ENCODE results near the gene HOMER2.
"Not testable (repeated sequence)": the region's sequence is repeated elsewhere in the genome, so short reads cannot be mapped to it uniquely, and the experiment has no call there.

The HOMER2 gene

DNA sequence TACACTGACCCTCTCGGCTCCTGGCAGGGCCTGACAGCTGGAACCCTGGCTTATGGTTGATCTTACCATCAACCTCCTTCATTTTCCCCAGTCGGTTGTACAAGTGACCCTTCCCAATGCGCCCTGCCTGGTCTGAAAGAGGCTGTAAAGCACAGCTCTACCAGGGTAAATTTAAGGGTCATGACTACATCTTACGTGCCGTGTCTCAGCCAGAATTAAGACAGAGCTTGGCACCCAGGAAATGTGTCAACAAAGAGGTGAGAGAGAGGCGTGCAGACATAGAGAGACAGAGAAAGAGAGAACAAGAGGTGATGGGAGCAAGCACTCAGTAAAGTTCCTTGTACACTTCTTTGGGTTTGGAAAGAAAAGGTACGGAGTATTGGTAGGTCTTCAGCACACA, 28.8 kb downstream of the HOMER2 start:
- no peak for DNase-seq

DNA sequence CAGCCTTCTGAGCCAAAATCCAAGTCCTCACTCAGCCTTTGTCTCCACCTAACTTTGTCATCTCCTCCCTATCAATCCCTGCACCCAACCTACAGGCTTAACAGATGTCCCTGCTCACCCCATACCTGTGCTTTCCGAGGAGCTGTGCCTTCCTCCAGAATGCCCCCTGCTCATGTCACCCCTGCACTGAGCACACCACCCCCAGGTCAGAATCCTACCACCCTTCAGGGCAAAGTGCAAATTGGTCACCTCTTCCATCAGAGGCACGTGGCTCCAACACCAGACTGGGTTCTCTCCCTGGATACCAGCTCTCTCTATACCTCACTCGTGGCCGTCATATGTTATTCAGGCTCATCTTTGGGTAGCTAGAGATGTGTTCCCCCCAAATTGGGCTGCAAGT, 29.8 kb downstream of the HOMER2 start:
- no peak for DNase-seq

DNA sequence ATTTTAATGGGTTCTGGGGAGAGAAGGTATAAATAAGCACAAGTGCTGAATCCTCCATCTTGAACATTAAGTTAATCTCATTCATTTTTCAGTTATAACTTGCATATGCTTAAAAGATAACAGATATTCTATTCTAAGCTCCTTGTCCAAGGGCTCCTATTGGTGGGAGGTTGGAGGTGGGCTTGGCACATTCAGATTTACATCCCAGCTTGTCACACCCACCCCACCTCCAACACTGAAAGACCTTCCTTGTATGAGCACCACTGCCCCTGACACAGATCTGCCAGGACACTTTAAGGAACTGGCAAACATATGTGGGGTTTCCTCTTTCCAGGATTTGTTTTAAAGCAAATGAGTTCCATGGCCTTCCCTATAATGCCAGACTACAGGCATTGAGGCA, 30.6 kb downstream of the HOMER2 start:
- no peak for DNase-seq

DNA sequence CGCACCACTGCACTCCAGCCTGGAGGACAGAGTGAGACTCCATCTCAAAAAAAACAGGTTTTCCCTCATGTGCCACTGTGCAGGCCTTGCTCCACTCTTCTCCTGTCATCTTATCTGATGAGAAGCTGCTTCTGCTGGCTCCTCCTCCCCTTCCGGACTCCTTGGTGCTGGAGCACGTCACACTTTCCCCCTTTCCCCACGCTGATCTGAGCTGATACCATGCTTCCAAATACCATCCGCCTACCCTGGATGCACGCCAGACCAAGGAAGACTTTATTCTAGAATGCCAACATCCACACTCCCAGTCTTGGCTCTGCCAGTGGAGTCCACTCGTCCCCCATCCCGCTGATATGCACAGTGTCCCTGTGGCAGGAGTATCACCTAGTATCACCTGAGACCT, 31.3 kb downstream of the HOMER2 start:
- no peak for DNase-seq

DNA sequence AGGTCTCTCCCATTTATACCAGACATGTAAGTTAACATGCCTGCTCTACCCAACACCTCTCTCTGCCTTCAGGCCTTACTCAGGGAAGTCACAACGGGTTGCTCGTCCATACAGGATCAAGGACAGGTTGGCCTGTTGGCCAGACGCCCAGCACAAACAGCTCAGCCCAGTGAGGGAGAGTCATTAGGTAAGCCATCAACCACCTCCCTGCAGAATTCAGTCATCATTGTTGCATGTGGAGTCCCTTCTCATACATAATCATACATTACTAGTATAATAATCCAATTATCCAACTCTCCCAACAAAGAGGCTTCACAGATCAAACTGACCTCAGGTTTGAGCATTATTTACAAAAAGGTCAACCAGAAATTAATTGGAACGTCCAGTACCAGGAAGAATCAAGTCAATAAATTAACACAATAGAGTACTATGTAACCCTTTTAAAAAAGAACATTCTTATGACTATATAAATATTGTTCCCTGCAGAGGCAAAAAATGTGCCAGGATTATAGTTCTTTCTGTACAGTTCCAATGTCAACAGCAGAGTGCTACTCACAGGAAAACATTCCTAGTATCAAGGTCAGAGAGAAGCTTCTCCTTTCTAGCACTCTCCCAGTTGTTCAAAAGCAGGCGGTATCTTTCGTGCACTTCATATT, 33.2 kb downstream of the HOMER2 start:
- no peak for DNase-seq

DNA sequence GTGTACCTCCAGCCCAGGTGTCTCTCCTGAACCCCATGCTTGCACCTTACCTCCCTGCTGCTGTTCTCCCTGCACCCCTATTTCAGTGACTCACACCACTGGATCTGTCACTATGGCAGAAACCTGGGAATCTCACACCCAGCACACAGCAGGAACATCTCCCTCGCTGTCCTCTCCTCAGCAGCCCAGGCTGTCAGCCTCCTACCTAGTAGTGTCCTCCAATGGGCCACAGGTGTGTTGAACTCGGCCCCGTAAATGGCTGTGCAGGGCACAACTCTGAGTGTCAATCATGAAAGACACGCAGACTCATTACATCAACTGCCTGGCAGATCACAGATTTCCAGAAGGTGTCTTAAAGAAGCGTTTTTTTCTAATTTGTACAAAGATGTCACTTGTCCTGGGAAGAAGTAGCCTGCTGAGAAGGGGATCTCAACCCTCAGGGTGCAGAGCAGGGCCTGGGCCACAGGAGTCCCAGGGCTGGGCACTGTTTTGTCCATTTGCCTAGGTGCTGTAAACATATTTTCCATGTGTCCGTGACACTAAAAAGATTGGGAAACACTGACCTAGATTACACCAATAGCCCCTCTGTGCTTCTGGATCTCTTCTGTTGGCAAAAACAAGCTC, 33.8 kb downstream of the HOMER2 start:
- no peak for DNase-seq

DNA sequence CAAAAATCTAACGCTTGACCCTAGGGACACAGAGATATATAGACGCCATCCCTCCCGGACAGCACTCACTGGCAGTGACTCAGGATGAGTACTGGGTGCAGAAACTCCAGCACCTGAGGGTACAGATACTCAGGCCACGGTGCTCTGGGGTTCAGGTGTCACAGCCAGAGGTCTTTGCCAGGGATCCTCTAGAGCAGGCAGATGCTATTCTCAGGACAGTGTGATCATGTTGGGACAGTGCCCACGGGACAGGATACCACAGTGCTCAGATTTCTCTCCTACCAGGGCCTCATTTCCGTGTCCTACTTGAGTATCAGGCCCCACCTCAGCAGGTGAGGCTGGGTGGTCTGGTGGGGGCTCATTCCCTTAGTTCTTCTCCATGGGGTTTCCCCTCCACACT, 34.4 kb downstream of the HOMER2 start:
- no peak for DNase-seq

DNA sequence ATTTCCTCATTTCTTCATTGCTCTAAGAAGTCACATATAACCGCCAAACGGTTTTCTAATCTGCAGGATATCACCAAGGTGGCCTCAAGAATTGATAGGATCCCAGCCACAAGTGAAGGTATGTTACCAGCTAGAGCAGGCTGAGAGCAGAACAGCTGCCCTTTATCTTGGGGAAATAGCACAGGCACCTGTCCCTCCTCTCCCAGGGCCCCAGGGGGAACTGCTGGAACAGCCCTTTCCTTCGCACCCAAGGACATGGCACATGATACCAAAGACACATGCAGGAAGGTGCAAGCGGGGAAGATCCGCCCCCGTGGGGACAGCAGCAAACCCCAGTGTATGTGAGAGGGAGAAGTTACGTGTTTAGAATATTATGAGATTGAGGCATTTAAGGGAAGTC, 35.3 kb downstream of the HOMER2 start:
- DNase-seq = no peak

DNA sequence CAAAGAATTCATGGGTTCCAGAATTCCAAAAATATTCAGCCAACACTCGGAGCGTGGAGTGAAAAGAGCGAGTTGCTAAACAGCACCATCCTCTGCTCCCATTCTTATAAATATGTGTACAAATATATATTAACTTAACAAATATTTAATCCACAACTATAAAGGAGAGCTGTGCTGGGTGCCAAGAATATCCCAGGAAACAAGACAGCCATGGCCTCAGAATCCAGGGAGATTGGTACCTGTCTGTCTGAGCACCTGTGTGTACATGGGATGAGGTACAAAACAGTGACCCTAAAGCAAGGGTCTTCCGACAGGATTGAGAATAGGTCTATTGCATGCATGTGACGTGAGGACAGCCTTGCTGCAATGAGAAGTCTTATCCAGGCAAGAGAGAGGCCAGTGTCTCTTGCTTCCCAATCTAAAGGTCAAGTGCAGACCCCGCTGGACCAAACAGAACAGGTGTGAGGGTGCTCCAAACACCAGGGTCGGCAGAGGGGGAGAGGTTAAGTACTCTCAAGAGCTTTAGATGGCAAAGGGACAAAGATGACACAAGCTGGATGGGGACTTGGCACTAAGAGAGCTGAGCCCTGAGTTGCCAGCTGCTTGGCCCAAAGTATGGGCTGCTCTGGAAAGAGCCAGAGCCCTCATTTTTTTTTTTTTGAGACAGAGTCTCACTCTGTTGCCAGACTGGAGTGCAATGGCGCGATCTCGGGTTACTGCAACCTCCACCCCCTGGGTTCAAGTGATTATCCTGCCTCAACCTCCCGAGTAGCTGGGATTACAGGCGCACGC, 36.2 kb downstream of the HOMER2 start:
- DNase-seq = no peak

DNA sequence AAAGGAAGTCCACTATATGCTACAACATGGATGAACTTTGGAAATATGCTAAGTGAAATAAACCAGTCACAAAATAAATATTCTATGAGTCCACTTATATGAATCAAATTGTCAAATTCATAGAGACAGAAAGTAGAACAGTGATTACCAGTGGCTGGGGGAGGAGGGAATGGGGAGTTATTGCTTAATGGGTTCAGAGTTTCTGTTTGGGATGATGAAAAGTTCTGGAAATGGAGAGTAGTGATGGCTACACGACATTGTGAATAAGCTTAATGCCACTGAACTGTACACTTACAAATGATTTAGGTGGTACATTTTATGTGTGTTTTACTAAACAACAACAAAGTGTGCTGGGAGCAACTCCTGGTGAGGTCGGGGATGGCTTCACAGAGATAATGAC, 38.1 kb downstream of the HOMER2 start:
- no peak for DNase-seq

DNA sequence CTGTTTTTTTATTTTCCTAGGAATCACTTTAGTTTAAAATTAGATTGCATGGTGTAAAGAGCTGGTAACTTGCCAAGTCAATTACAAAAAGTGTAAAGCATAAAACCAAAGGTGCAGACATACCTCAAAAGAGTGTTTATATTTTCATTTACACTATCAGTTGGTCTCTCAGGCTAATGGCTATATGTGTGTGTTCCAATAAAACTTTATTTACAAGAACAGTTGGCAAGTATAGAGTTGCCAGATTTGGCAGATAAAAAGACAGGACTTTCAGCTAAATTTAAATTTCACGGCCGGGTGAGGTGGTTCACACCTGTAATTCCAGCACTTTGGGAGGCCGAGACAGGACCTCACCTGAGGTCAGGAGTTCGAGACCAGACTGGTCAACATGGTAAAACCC, 41.1 kb downstream of the HOMER2 start:
- DNase-seq = no peak

DNA sequence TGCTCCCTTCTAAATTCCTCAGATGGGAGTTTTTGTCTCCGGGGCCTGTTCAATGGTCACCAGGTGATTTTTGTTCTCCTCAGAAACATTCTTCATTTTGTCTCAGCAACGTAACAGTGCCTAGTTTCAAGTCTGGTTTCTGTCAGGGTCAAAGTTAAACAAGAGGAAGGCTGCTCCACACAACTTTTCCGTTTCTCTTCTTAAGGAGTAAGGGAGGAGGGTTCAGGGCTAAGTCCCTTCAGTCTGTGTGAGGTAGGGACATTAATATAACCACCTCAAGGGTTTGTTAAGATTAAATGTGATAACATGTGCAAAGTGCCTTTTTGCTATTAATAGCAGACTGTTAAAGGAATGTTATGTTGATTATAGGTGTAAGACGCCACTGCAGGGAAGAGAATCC, 41.8 kb downstream of the HOMER2 start:
- DNase-seq = no peak

DNA sequence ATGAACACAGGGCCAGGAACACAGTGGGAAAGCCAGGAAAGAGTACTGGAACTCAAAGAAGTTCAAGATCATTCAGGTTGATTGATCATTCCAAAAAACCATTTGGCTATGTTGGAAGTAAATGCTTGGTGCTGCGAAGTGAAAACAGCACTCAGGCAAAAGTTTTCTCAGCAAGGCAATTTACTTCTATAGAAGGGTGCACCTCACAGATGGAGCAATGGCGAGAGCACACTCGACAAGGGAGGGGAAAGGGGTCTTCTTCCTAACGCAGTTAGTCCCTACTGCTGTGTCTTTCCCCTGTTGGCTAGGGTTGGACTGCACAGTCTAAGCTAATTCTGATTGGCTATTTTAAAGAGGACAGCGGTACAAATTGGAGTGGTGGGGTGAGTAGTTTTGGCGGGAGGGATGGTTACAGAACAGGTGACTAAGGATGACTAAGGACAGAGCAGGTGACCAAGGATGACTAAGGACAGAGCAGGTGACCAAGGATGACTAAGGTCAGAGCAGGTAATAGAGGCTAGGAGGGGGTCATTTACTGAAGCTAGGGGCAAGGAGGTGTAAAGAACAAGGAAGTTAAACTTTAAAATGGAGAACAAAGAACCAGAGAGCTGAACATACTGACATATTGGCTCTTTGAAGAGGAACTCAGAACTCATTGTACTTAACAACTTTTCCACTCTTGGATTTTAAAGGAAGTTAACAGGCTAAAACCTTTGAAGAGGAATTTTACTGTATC, 43.3 kb downstream of the HOMER2 start:
- DNase-seq = no peak

DNA sequence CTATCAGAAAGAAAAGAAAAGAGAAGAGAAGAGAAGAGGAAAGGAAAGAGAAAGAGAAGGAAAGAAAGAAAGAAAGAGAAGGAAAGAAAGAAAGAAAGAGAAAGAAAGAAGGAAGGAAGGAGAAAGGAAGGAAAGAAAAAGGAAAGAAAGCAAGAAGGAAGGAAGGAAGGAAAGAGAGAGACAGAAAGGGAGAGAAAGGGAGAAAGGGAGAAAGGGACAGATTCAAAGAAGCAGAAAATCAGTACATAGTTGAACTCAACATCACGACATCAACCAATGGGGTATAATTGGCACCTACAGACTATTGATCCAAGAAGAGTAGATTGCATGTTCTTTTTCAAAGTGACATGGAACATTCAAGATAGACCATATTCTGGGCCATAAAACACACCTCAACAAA, 45.2 kb downstream of the HOMER2 start:
- no peak for DNase-seq

DNA sequence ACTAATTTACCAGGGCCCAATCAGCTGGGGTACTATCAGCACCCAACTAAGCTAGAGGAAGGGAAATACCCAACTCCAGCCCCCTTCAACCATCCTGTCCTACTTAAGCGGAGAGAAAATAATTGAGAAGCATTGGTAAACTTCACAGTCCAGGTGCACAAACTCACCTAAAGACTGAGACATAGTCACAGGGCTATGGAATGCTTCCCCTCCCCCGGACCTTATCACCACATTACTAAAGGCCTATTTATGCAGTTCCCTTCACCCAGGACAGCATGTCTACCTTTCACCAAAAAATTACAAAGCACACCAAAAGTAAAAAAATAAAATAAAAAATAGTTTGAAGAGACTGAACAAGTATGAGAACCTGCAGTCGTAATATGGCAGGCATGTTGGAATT, 47.9 kb downstream of the HOMER2 start:
- DNase-seq = no peak

DNA sequence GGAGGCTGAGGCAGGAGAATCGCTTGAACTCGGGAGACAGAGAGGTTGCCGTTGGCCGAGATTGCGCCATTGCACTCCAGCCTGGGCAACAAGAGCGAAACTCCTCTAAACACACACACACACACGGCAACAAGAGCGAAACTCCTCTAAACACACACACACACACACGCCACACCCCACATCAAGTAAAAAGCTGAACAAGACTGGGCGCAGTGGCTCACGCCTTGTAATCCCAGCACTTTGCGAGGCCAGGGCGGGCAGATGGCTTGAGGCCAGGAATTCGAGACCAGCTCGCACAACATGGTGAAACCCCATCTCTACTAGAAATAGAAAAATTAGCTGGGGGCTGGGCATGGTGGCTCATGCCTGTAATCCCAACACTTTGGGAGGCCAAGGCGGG, 49.0 kb downstream of the HOMER2 start:
- DNase-seq = no peak

DNA sequence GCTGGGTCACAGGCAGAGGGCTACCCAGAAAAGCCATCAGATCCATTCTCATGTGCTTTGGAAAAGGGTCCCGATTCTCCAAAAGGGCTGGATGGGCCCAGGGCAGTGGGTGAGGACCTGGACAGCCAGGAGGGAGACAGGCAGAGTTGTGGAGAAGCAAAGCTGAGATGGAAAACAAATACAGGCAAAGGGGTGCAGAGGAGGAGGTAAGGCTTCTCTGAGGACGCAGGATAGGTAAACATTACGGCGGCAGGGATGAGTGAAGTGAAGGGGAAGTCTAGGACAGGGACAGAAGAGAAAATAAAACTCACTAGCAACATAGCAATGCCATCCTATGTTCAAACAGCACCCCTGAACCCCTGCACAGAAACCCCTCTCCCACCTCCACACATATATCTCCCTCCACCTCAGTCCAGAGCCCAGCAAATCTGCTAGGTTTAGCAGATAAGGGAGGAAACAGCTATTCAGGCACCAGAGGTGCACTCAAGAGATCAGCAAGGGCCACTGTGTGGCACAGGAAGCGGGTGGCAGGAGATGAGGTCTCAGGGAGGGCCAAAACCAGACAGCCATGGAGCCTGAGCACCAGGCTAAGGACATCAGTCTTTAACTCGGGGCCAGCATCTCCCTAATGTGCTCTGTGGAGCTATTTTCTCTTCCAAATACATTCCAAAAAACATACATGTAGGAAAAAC, 51.3 kb downstream of the HOMER2 start:
- DNase-seq = no peak

DNA sequence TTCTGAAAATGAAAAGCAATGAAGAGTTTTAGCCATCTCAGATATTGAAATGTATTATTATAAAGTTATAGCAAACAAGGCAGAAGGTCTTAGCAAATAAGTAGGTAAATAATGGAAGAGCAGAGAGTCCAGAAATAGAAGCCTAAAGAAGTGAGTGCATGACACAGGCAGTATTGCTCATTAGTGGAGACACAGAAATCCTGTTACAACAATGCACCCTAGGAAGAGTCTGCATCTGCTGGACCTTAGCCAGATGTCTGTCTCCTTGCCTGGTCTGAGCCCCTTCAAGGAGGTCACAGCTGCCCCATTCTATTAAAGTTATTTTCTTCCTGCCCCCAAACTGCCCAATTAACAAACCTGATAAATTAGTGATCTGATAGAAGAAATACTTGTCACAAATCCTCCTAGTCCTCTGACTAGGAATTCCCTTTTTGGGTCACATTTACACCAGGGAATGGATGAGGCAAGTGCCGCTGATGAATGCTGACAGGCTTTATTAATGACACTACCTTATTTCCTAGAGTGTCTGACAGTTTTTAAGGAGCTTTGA, 51.9 kb downstream of the HOMER2 start:
- DNase-seq = no peak

DNA sequence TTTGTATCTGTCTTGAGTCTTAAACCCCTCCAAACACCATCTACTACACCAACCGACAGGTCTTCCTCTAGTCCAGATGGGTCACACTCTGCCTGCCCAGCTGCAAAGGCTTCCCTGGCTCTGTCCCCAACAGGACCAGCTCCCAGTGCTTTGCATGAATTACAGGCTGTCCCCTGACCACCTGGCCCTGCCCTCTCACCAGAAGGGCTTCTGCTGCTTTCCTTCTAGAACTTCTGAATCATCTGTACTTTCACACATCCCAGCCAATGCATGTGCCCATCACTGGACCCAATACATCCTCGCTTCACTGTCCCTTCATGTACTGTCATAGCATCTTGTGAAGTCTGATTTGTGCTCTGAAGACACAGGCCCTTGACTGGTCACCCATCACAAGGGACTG, 53.6 kb downstream of the HOMER2 start:
- DNase-seq = no peak

DNA sequence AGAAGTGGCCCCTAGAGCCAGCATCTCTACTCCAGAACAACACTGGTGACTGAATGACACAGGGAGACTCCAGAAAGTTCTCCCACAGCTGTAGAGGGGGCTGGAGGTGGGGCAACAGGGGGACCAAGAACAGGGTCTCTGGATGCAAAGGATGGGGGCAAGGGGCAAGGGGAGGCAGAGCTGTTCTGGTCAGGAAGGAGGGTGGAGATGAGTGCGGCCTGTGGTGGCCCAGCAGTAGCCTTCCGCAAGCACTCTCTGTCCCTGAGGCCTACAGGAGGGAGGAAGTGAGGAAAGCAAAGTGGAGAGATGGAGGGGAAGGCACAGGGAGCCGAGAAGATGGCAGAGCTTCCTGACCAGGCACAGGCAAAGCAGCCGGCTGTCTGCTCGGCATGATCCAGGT, 56.5 kb downstream of the HOMER2 start:
- no peak for DNase-seq

DNA sequence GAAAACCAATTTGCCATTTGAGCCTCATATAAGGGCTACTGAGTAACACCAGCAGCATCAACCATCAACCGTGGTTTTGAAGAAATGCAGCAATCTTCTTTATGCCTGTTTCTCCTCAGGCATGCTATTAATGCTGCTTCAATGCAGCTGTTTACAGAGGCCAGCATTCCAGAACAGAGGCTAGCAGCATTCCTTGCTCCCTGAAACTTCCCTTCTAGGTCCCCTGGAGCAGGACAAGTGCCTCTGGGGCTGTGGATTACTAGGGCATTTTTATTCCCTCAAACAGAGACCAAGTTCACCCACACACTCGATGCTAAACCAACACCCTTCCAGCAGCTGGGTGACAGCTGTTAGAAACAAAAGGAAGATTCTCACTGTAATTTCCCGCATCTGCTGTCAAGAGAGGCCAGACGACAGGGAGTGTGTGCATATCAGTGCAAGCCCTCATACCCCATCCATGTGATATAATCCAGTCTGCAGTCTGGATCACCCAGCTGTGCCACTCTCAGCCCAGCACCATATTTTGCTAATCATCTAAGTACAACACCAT, 57.5 kb downstream of the HOMER2 start:
- no peak for DNase-seq

DNA sequence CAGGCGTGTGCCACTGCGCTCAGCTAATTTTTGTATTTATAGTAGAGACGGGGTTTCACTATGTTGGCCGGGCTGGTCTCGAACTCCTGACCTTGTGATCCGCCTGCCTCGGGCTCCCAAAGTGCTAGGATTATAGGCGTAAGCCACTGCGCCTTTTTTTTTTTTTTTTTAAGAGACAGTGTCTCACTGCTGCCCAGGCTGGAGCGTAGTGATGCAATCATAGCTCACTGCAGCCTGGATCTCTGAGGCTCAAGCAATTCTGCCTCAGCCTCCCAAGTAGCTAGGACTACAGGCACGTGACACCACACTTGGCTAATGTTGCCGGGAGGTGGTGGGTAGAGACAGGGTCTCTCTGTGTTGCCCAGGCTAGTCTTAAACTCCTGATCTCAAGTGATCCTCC, 59.0 kb downstream of the HOMER2 start:
- DNase-seq = not testable (repeated sequence)
